ENCODE data around the gene RNF123. TPM values are rescaled to one million over a fixed set of nuclear protein-coding genes. Genes with fewer than 3 reads are reported as not detected.

RNF123 gene
- 22.8 and 25.7 TPM in 2 replicates for total RNA-seq (2014; rRNA removed; shearing (Covaris generic))
- polyA plus RNA-seq (2016; fragmentation: Nextera tagmentation; extraction: Ambion mirVana) = 18.7 and 21.6 TPM in 2 replicates

GRCh38 chr3:49689046-49689907 lies at the start of gene RNF123, which contains the start of gene MST1:
TSS of gene RNF123 (plus strand) at chr3:49689557. CDS start at chr3:49691166, 1,609 bp downstream.
TSS of gene MST1 (minus strand) at chr3:49689474. CDS start at chr3:49688691, 783 bp downstream.
- no peaks in the 10 kb centered on the region; the same call in 1 of the 2 replicates for H4K20me1 ChIP-seq (ENCODE audit: insufficient read depth)
- no peaks in the 10 kb centered on the region for H3K36me3 ChIP-seq (ENCODE audit: low read depth)
- peak within 1 kb of the TSS; percentile 98 for H3K4me2 ChIP-seq (ENCODE audit: unreplicated experiment)
- DNase-seq = peak; percentile 89
- TF ChIP-seq EZH2 (IDR thresholded peaks at IDR 0.05; ENCODE audit: insufficient read depth, poor library complexity, severe bottlenecking) = no peak
- TF ChIP-seq EZH2phosphoT487 (IDR thresholded peaks at IDR 0.05; ENCODE audit: insufficient read depth, low read depth) = no peak
- 3 to 4% methylated on average over 42 to 66 of the region's 66 CpGs for WGBS, 2 experiments (ENCODE audit: low coverage in 1 of 2, low lambda C conversion rate in 2 of 2, missing lambda C conversion rate in 2 of 2)
- no peaks in the 10 kb centered on the region for H3K9me3 ChIP-seq (ENCODE audit: low read depth)
- H3K9ac ChIP-seq = peak within 1 kb of the TSS; percentile 88
- no peaks in the 10 kb centered on the region for H3F3A ChIP-seq (ENCODE audit: insufficient read depth)
- peak within 1 kb of the TSS; percentile 30 for H3K27ac ChIP-seq
- in situ Hi-C loops (cut with MboI) = no loop called here
- peaks cover 47% of the 10 kb centered on the region for H3K79me2 ChIP-seq (ENCODE audit: insufficient read depth)
- no peaks in the 10 kb centered on the region for H3K9me2 ChIP-seq (ENCODE audit: insufficient read depth)
- no peaks in the 10 kb centered on the region for H3K27me3 ChIP-seq (replicated peaks; ENCODE audit: insufficient read depth)
- H3K4me1 ChIP-seq (ENCODE audit: insufficient read depth) = peaks cover 11% of the 10 kb centered on the region; the same call in 1 of the 2 replicates
- peak within 1 kb of the TSS; percentile 96 for H2AFZ ChIP-seq
- H3K4me3 ChIP-seq = peak within 1 kb of the TSS; percentile 93

- no peak for DNase-seq
- H3K9me2 ChIP-seq (ENCODE audit: insufficient read depth) = no peaks in the 10 kb centered on the region
- H3K36me3 ChIP-seq (ENCODE audit: low read depth) = no peaks in the 10 kb centered on the region
- no peaks in the 10 kb centered on the region for H3K9me3 ChIP-seq (ENCODE audit: low read depth)
- H3K27me3 ChIP-seq (replicated peaks; ENCODE audit: insufficient read depth) = 0 out of 2 replicates have a peak, but pooled peaks cover 6% of the 10 kb centered on the region
- H3K79me2 ChIP-seq (ENCODE audit: insufficient read depth) = no peaks in the 10 kb centered on the region
- TF ChIP-seq EZH2 (IDR thresholded peaks at IDR 0.05; ENCODE audit: insufficient read depth, poor library complexity, severe bottlenecking) (no peak), EZH2phosphoT487 (IDR thresholded peaks at IDR 0.05; ENCODE audit: insufficient read depth, low read depth) (no peak)
- H3K9ac ChIP-seq = no peak overlapping the region
- 49 to 53% methylated on average over 7 of the region's 7 CpGs for WGBS, 2 experiments (ENCODE audit: low coverage in 1 of 2, low lambda C conversion rate in 2 of 2, missing lambda C conversion rate in 2 of 2)
- no peak overlapping the region for H3K4me2 ChIP-seq (ENCODE audit: unreplicated experiment)
- in situ Hi-C loops (cut with MboI) = no loop called here
- no peak overlapping the region for H2AFZ ChIP-seq
- no peaks in the 10 kb centered on the region for H4K20me1 ChIP-seq (ENCODE audit: insufficient read depth)
- H3K27ac ChIP-seq = no peak overlapping the region
- no peaks in the 10 kb centered on the region for H3K4me1 ChIP-seq (ENCODE audit: insufficient read depth)
- H3F3A ChIP-seq (ENCODE audit: insufficient read depth) = no peaks in the 10 kb centered on the region
- H3K4me3 ChIP-seq = no peak overlapping the region
Observed at GRCh38 chr3:49641292-49641691, 48.1 kb upstream of the RNF123 start.

GRCh38 chr3:49641921-49642707 lies 47.2 kb upstream of the RNF123 start:
- Histone ChIP-seq H3K27ac (no peak overlapping the region), H3K4me1 (ENCODE audit: insufficient read depth) (no peaks in the 10 kb centered on the region), H3F3A (ENCODE audit: insufficient read depth) (no peaks in the 10 kb centered on the region), H3K27me3 (replicated peaks; ENCODE audit: insufficient read depth) (0 out of 2 replicates have a peak, but pooled peaks cover 6% of the 10 kb centered on the region), H3K4me3 (no peak overlapping the region), H2AFZ (no peak overlapping the region), H3K9me3 (ENCODE audit: low read depth) (no peaks in the 10 kb centered on the region), H3K4me2 (ENCODE audit: unreplicated experiment) (no peak overlapping the region), H3K36me3 (ENCODE audit: low read depth) (no peaks in the 10 kb centered on the region), H3K9ac (no peak overlapping the region), H3K79me2 (ENCODE audit: insufficient read depth) (no peaks in the 10 kb centered on the region), H4K20me1 (ENCODE audit: insufficient read depth) (no peaks in the 10 kb centered on the region), H3K9me2 (ENCODE audit: insufficient read depth) (no peaks in the 10 kb centered on the region)
- TF ChIP-seq EZH2 (IDR thresholded peaks at IDR 0.05; ENCODE audit: insufficient read depth, poor library complexity, severe bottlenecking) = no peak
- TF ChIP-seq EZH2phosphoT487 (IDR thresholded peaks at IDR 0.05; ENCODE audit: insufficient read depth, low read depth) = no peak
- in situ Hi-C loops (cut with MboI) = no loop called here
- WGBS, 2 experiments (ENCODE audit: low coverage in 1 of 2, low lambda C conversion rate in 2 of 2, missing lambda C conversion rate in 2 of 2) = 67 to 68% methylated on average over 14 of the region's 14 CpGs
- DNase-seq = no peak

GRCh38 chr3:49642708-49643145 lies 46.6 kb upstream of the RNF123 start:
- no peaks in the 10 kb centered on the region for H3K36me3 ChIP-seq (ENCODE audit: low read depth)
- H3K4me1 ChIP-seq (ENCODE audit: insufficient read depth) = no peaks in the 10 kb centered on the region
- no peak overlapping the region for H3K9ac ChIP-seq
- no peak for DNase-seq
- no peaks in the 10 kb centered on the region for H3F3A ChIP-seq (ENCODE audit: insufficient read depth)
- no peaks in the 10 kb centered on the region for H4K20me1 ChIP-seq (ENCODE audit: insufficient read depth)
- no peaks in the 10 kb centered on the region for H3K79me2 ChIP-seq (ENCODE audit: insufficient read depth)
- no peaks in the 10 kb centered on the region for H3K9me3 ChIP-seq (ENCODE audit: low read depth)
- H3K27ac ChIP-seq = no peak overlapping the region
- H3K9me2 ChIP-seq (ENCODE audit: insufficient read depth) = no peaks in the 10 kb centered on the region
- no peak overlapping the region for H2AFZ ChIP-seq
- 0 out of 2 replicates have a peak, but pooled peaks cover 6% of the 10 kb centered on the region for H3K27me3 ChIP-seq (replicated peaks; ENCODE audit: insufficient read depth)
- in situ Hi-C loops (cut with MboI) = no loop called here
- 62 to 64% methylated on average over 9 of the region's 9 CpGs for WGBS, 2 experiments (ENCODE audit: low coverage in 1 of 2, low lambda C conversion rate in 2 of 2, missing lambda C conversion rate in 2 of 2)
- no peak overlapping the region for H3K4me2 ChIP-seq (ENCODE audit: unreplicated experiment)
- H3K4me3 ChIP-seq = no peak overlapping the region
- no peak for TF ChIP-seq EZH2phosphoT487 (IDR thresholded peaks at IDR 0.05; ENCODE audit: insufficient read depth, low read depth)
